Smooth muscle cell (in vitro differentiated cells): ENCODE results near the gene NPR2. TPM values are rescaled to one million over a fixed set of nuclear protein-coding genes. Genes with fewer than 3 reads are reported as not detected.

Experiments
- DNase-seq: peaks from one replicate; lab custom pipeline; 2025; ENCODE audit not compliant: unreplicated experiment; lab: John Stamatoyannopoulos, UW
- H2AFZ ChIP-seq: fragments of 200-600 bp; sonication (generic); 2 replicates; pipeline ENCODE4 v1.6.0; 2016; ENCODE audit warnings: antibody characterized with exemption, low read depth, mild to moderate bottlenecking
- H3F3A ChIP-seq: fragments of 200-600 bp; sonication (generic); 2 replicates; pipeline ENCODE4 v1.6.0; 2017; ENCODE audit warnings: antibody characterized with exemption, low read depth
- H3K27ac ChIP-seq: fragments of 200-600 bp; sonication (generic); 2 replicates; pipeline ENCODE4 v1.5.1; 2016; ENCODE audit warnings: low read depth, mild to moderate bottlenecking
- H3K27me3 ChIP-seq: fragments of 200-600 bp; sonication (generic); 2 replicates; pipeline ENCODE4 v1.6.1; 2016; ENCODE audit warnings: low read depth, mild to moderate bottlenecking
- H3K36me3 ChIP-seq: fragments of 200-600 bp; sonication (generic); 2 replicates; pipeline ENCODE4 v1.5.1; 2016; ENCODE audit warnings: low read depth
- H3K4me1 ChIP-seq: fragments of 200-600 bp; sonication (generic); 2 replicates; pipeline ENCODE4 v1.5.1; 2016; ENCODE audit warnings: low read depth
- H3K4me2 ChIP-seq: fragments of 200-600 bp; sonication (generic); 2 replicates; pipeline ENCODE4 v1.6.0; 2016; ENCODE audit warnings: mild to moderate bottlenecking
- H3K4me3 ChIP-seq: fragments of 200-600 bp; sonication (generic); 2 replicates; pipeline ENCODE4 v1.5.1; 2016; ENCODE audit warnings: mild to moderate bottlenecking
- H3K79me2 ChIP-seq: fragments of 200-600 bp; sonication (generic); 2 replicates; pipeline ENCODE4 v1.6.0; 2016; ENCODE audit warnings: low read depth, mild to moderate bottlenecking
- H3K9ac ChIP-seq: fragments of 200-600 bp; sonication (generic); 2 replicates; pipeline ENCODE4 v1.6.0; 2016; ENCODE audit warnings: low read depth
- H3K9me3 ChIP-seq: fragments of 200-600 bp; sonication (generic); replicated peaks from 2 replicates; pipeline ENCODE4 v1.5.1; 2016; ENCODE audit warnings: low read depth
- H4K20me1 ChIP-seq: fragments of 200-600 bp; sonication (generic); 2 replicates; pipeline ENCODE4 v1.6.0; 2016; ENCODE audit warnings: low read depth
- CTCF ChIP-seq: fragments of 200-600 bp; sonication (generic); IDR thresholded peaks from 2 replicates; pipeline ENCODE4 v1.5.1; 2017; ENCODE audit warnings: borderline replicate concordance, mild to moderate bottlenecking, antibody characterized with exemption; ENCODE audit not compliant: insufficient read depth, poor library complexity, severe bottlenecking
- WGBS: methylation state at CpG from one replicate; pipeline ENCODE4 v1.1.7; 2016; ENCODE audit warnings: low lambda C conversion rate; 5-methylcytosine and 5-hydroxymethylcytosine counted together
- polyA plus RNA-seq: library from polyadenylated mRNA; unstranded; fragments of >200 nt; fragmentation: Nextera tagmentation; extraction: Ambion mirVana; gene quantifications from 2 replicates; pipeline ENCODE4 v1.2.1, GENCODE V29; 2016
- total RNA-seq: library from RNA; depleted of rRNA; stranded (reverse); fragments of >200 nt; gene quantifications from 2 replicates; pipeline ENCODE4 v1.2.3, GENCODE V29; 2014

Gene NPR2
- total and polyA plus RNA-seq, 2 experiments from 2014 or later = 16.4 to 19.4 TPM

GRCh38 chr9:35750256-35750531 is 41.2 kb upstream of the NPR2 start:
- Histone ChIP-seq H3K9ac (no peak overlapping the region), H3F3A (no peaks in the 10 kb centered on the region), H4K20me1 (peaks cover 32% of the 10 kb centered on the region), H3K79me2 (peaks cover 51% of the 10 kb centered on the region), H3K27me3 (no peaks in the 10 kb centered on the region), H3K4me1 (peaks cover 24% of the 10 kb centered on the region), H3K27ac (peak overlapping the region; percentile 44), H3K4me3 (peak overlapping the region; percentile 94), H3K4me2 (peak overlapping the region; percentile 98), H3K9me3 (no peaks in the 10 kb centered on the region), H3K36me3 (peaks cover 4% of the 10 kb centered on the region), H2AFZ (no peak overlapping the region)
- WGBS = 88% methylated on average over 4 of the region's 4 CpGs
- no peak for TF ChIP-seq CTCF
- no peak for DNase-seq

GRCh38 chr9:35753466-35753865 is 37.9 kb upstream of the NPR2 start:
- H3K4me3 ChIP-seq = no peak overlapping the region
- no peak for DNase-seq
- 97% methylated on average over 5 of the region's 5 CpGs for WGBS
- H3K36me3 ChIP-seq = peaks cover 4% of the 10 kb centered on the region
- no peak overlapping the region for H3K4me2 ChIP-seq
- H4K20me1 ChIP-seq = no peaks in the 10 kb centered on the region
- H3K27ac ChIP-seq = no peak overlapping the region
- H3K79me2 ChIP-seq = peaks cover 18% of the 10 kb centered on the region
- peaks cover 6% of the 10 kb centered on the region for H3K27me3 ChIP-seq
- H3K9me3 ChIP-seq = no peaks in the 10 kb centered on the region
- TF ChIP-seq CTCF = no peak
- no peak overlapping the region for H2AFZ ChIP-seq
- no peak overlapping the region for H3K9ac ChIP-seq
- no peaks in the 10 kb centered on the region for H3K4me1 ChIP-seq
- no peaks in the 10 kb centered on the region for H3F3A ChIP-seq

GRCh38 chr9:35754264-35754663 is 37.1 kb upstream of the NPR2 start, which contains the start of gene MSMP:
TSS of gene MSMP (minus strand) at chr9:35754276. CDS start at chr9:35754129, 147 bp downstream.
- WGBS = 67% methylated on average over 3 of the region's 3 CpGs
- no peak for DNase-seq

More at GRCh38 chr9:35754264-35754663, 37.1 kb upstream of the NPR2 start, which contains the start of gene MSMP:
- Histone ChIP-seq H3K4me2 (no peak within 1 kb of the TSS), H3K36me3 (peaks cover 4% of the 10 kb centered on the region), H3F3A (no peaks in the 10 kb centered on the region), H3K4me1 (no peaks in the 10 kb centered on the region), H3K27me3 (peaks cover 6% of the 10 kb centered on the region), H4K20me1 (no peaks in the 10 kb centered on the region), H3K79me2 (peaks cover 10% of the 10 kb centered on the region), H3K4me3 (no peak within 1 kb of the TSS), H3K9me3 (no peaks in the 10 kb centered on the region), H3K27ac (no peak within 1 kb of the TSS), H2AFZ (no peak within 1 kb of the TSS), H3K9ac (no peak within 1 kb of the TSS)
- TF ChIP-seq CTCF = no peak
